Measurements from ENCODE around the gene MED17. TPM values are rescaled to one million over a fixed set of nuclear protein-coding genes. Genes with fewer than 3 reads are reported as not detected.

The MED17 gene
- total and polyA plus RNA-seq, 4 donors = 9.2 to 56.8 (median 20.4) TPM

- Histone ChIP-seq H3K27ac (ENCODE audit: low read depth in 1 of 2, low read length in 1 of 2) (no peak overlapping the region), H3K27me3 (ENCODE audit: control insufficient read depth in 3 of 3, insufficient read depth in 3 of 3, low read length in 2 of 3) (no peaks in the 10 kb centered on the region), H3K9me3 (ENCODE audit: control insufficient read depth in 4 of 4, insufficient read depth in 3 of 4, low read length in 3 of 4) (no peaks in the 10 kb centered on the region), H3K36me3 (ENCODE audit: control insufficient read depth in 4 of 4, insufficient read depth in 4 of 4, low read length in 4 of 4) (no peaks in the 10 kb centered on the region), H3K4me3 (no peak overlapping the region), H3K9ac (ENCODE audit: insufficient read depth in 1 of 2, low read length in 2 of 2) (no peak overlapping the region), H3K4me1 (ENCODE audit: control insufficient read depth in 5 of 5, insufficient read depth in 5 of 5, low read length in 5 of 5) (no peaks in the 10 kb centered on the region)
- ATAC-seq (ENCODE audit: insufficient read depth, low FRiP score) = no peak
- no peak for DNase-seq
- TF ChIP-seq CTCF (IDR thresholded peaks at IDR 0.05; ENCODE audit: control extremely low read depth, extremely low read depth) = no peak
- 83 to 90% methylated on average over 1 of the region's 1 CpG for WGBS, 2 donors
Measured at GRCh38 chr11:93827363-93827762, 43.3 kb downstream of the MED17 start.

- DNase-seq = no peak
- Histone ChIP-seq H3K4me3 (no peak overlapping the region), H3K36me3 (ENCODE audit: control insufficient read depth in 4 of 4, insufficient read depth in 4 of 4, low read length in 4 of 4) (no peaks in the 10 kb centered on the region), H3K27me3 (ENCODE audit: control insufficient read depth in 3 of 3, insufficient read depth in 3 of 3, low read length in 2 of 3) (no peaks in the 10 kb centered on the region), H3K9ac (ENCODE audit: insufficient read depth in 1 of 2, low read length in 2 of 2) (no peak overlapping the region), H3K9me3 (ENCODE audit: control insufficient read depth in 4 of 4, insufficient read depth in 3 of 4, low read length in 3 of 4) (peaks cover 0 to 5% (median 0%) of the 10 kb centered on the region in 4 donors), H3K4me1 (ENCODE audit: control insufficient read depth in 5 of 5, insufficient read depth in 5 of 5, low read length in 5 of 5) (no peaks in the 10 kb centered on the region), H3K27ac (ENCODE audit: low read depth in 1 of 2, low read length in 1 of 2) (no peak overlapping the region)
- WGBS, 2 donors = 73 to 88% methylated on average over 3 of the region's 3 CpGs
- no peak for ATAC-seq (ENCODE audit: insufficient read depth, low FRiP score)
- no peak for TF ChIP-seq CTCF (IDR thresholded peaks at IDR 0.05; ENCODE audit: control extremely low read depth, extremely low read depth)
Measured at GRCh38 chr11:93829598-93829997, 45.5 kb downstream of the MED17 start.

- ATAC-seq (ENCODE audit: insufficient read depth, low FRiP score) = no peak
- Histone ChIP-seq H3K9me3 (ENCODE audit: control insufficient read depth in 4 of 4, insufficient read depth in 3 of 4, low read length in 3 of 4) (peaks cover 0 to 5% (median 0%) of the 10 kb centered on the region in 4 donors), H3K4me3 (no peak overlapping the region), H3K9ac (ENCODE audit: insufficient read depth in 1 of 2, low read length in 2 of 2) (no peak overlapping the region), H3K27me3 (ENCODE audit: control insufficient read depth in 3 of 3, insufficient read depth in 3 of 3, low read length in 2 of 3) (no peaks in the 10 kb centered on the region), H3K27ac (ENCODE audit: low read depth in 1 of 2, low read length in 1 of 2) (no peak overlapping the region), H3K36me3 (ENCODE audit: control insufficient read depth in 4 of 4, insufficient read depth in 4 of 4, low read length in 4 of 4) (no peaks in the 10 kb centered on the region), H3K4me1 (ENCODE audit: control insufficient read depth in 5 of 5, insufficient read depth in 5 of 5, low read length in 5 of 5) (no peaks in the 10 kb centered on the region)
- TF ChIP-seq CTCF (IDR thresholded peaks at IDR 0.05; ENCODE audit: control extremely low read depth, extremely low read depth) = no peak
- 61 to 81% methylated on average over 3 of the region's 3 CpGs for WGBS, 2 donors
- no peak for DNase-seq
Measured at GRCh38 chr11:93831343-93832127, 47.5 kb downstream of the MED17 start.

Measured in lung (tissue), 12 donors.